Measurements from ENCODE around the gene GATA6. TPM values are rescaled to one million over a fixed set of nuclear protein-coding genes. Genes with fewer than 3 reads are reported as not detected.

GATA6 gene
- total RNA-seq, 1 experiment from 2014 or later = 3.3 TPM

GRCh38 chr18:22129778-22130177 lies 39.6 kb upstream of the GATA6 start:
- Histone ChIP-seq H3K9me2 (ENCODE audit: insufficient read depth) (no peaks in the 10 kb centered on the region), H3K9ac (ENCODE audit: low read length) (no peak overlapping the region), H3K4me3 (replicated peaks in 1 of 2; ENCODE audit: low read depth in 1 of 2, low read length in 2 of 2) (no peak overlapping the region), H3K79me2 (ENCODE audit: insufficient read depth, low read length) (no peaks in the 10 kb centered on the region), H3K36me3 (ENCODE audit: control insufficient read depth in 1 of 2, insufficient read depth in 2 of 2, low read length in 2 of 2) (no peaks in the 10 kb centered on the region), H3K9me3 (ENCODE audit: control insufficient read depth in 1 of 2, insufficient read depth in 1 of 2, low read depth in 1 of 2, low read length in 2 of 2) (no peaks in the 10 kb centered on the region), H4K20me1 (ENCODE audit: insufficient read depth) (no peaks in the 10 kb centered on the region), H3K4me2 (ENCODE audit: low read length) (no peak overlapping the region), H3K4me1 (ENCODE audit: control insufficient read depth in 1 of 2, insufficient read depth in 2 of 2, low read length in 2 of 2) (no peaks in the 10 kb centered on the region), H3K27ac (ENCODE audit: low read depth, low read length) (no peak overlapping the region), H3K27me3 (ENCODE audit: insufficient read depth, low read length) (no peaks in the 10 kb centered on the region), H2AFZ (ENCODE audit: low read depth, low read length, poor library complexity, severe bottlenecking) (no peak overlapping the region)
- BruUV-seq (replicated peaks) = no TSS peak
- RAD21 ChIA-PET (ENCODE audit: low non-redundant PET in 1 of 2, low total read pairs in 2 of 2, uncharacterized antibody in 2 of 2, unreplicated experiment in 2 of 2) = no interaction called here
- TF ChIP-seq CEBPB (IDR thresholded peaks at IDR 0.05; ENCODE audit: low read depth) = no peak
- TF ChIP-seq TCF7L2 (IDR thresholded peaks at IDR 0.05; ENCODE audit: borderline replicate concordance, extremely low read depth, insufficient read depth, insufficient read length) = no peak
- no peak for TF ChIP-seq EZH2 (IDR thresholded peaks at IDR 0.05)
- no peak for TF ChIP-seq POLR2A (IDR thresholded peaks at IDR 0.05; ENCODE audit: borderline replicate concordance, extremely low read depth, insufficient read depth, insufficient read length)
- TF ChIP-seq EGR1 (IDR thresholded peaks at IDR 0.05; ENCODE audit: low read depth) = no peak
- TF ChIP-seq ZFX (IDR thresholded peaks at IDR 0.05) = no peak
- TF ChIP-seq POLR2AphosphoS5 (IDR thresholded peaks at IDR 0.05; ENCODE audit: low read depth, low read length) = no peak
- TF ChIP-seq ZNF274 (IDR thresholded peaks at IDR 0.05; ENCODE audit: low read depth, low read length) = no peak
- intact Hi-C loops (cut with micrococcal nuclease) = no loop called here
- ATAC-seq (no peak), DNase-seq (ENCODE audit: low read depth, low spot score) (no peak)
- CTCF ChIA-PET = no interaction called here
- POLR2A ChIA-PET = no interaction called here

- H4K20me1 ChIP-seq (ENCODE audit: insufficient read depth) = no peaks in the 10 kb centered on the region
- no peak overlapping the region for H3K4me2 ChIP-seq (ENCODE audit: low read length)
- H3K4me1 ChIP-seq (ENCODE audit: control insufficient read depth in 1 of 2, insufficient read depth in 2 of 2, low read length in 2 of 2) = no peaks in the 10 kb centered on the region
- BruUV-seq (replicated peaks) = no TSS peak
- H3K79me2 ChIP-seq (ENCODE audit: insufficient read depth, low read length) = no peaks in the 10 kb centered on the region
- no peak overlapping the region for H3K9ac ChIP-seq (ENCODE audit: low read length)
- no peak overlapping the region for H2AFZ ChIP-seq (ENCODE audit: low read depth, low read length, poor library complexity, severe bottlenecking)
- no peak overlapping the region for H3K4me3 ChIP-seq (replicated peaks in 1 of 2; ENCODE audit: low read depth in 1 of 2, low read length in 2 of 2)
- ChIA-PET RAD21 (ENCODE audit: low non-redundant PET in 1 of 2, low total read pairs in 2 of 2, uncharacterized antibody in 2 of 2, unreplicated experiment in 2 of 2) (no interaction called here), POLR2A (no interaction called here), CTCF (interaction anchor here (0.7 kb wide), 1 partner anchor 88 kb away, joined by 3 read pairs; no protein-coding TSS in a partner anchor)
- no peaks in the 10 kb centered on the region for H3K9me2 ChIP-seq (ENCODE audit: insufficient read depth)
- intact Hi-C loops (cut with micrococcal nuclease) = no loop called here
- H3K9me3 ChIP-seq (ENCODE audit: control insufficient read depth in 1 of 2, insufficient read depth in 1 of 2, low read depth in 1 of 2, low read length in 2 of 2) = no peaks in the 10 kb centered on the region
- H3K27me3 ChIP-seq (ENCODE audit: insufficient read depth, low read length) = no peaks in the 10 kb centered on the region
- no peak for DNase-seq (ENCODE audit: low read depth, low spot score)
- H3K27ac ChIP-seq (ENCODE audit: low read depth, low read length) = no peak overlapping the region
- no peaks in the 10 kb centered on the region for H3K36me3 ChIP-seq (ENCODE audit: control insufficient read depth in 1 of 2, insufficient read depth in 2 of 2, low read length in 2 of 2)
- ATAC-seq = no peak
- TF ChIP-seq RAD21 (IDR thresholded peaks at IDR 0.05; ENCODE audit: low read depth) = no peak
- TF ChIP-seq EZH2 (IDR thresholded peaks at IDR 0.05) = no peak
- TF ChIP-seq YY1 (IDR thresholded peaks at IDR 0.05; ENCODE audit: extremely low read depth, insufficient replicate concordance, low read depth, low read length) = no peak
- no peak for TF ChIP-seq EZH2phosphoT487 (IDR thresholded peaks at IDR 0.05; ENCODE audit: borderline replicate concordance)
- no peak for TF ChIP-seq FOSL1 (IDR thresholded peaks at IDR 0.05; ENCODE audit: low read depth)
- TF ChIP-seq REST (IDR thresholded peaks at IDR 0.05; ENCODE audit: low read depth) = no peak
- TF ChIP-seq POLR2AphosphoS5 (IDR thresholded peaks at IDR 0.05; ENCODE audit: low read depth, low read length) = no peak
- no peak for TF ChIP-seq MAX (IDR thresholded peaks at IDR 0.05)
- no peak for TF ChIP-seq ZBTB33 (IDR thresholded peaks at IDR 0.05; ENCODE audit: extremely low read depth, insufficient replicate concordance, low read length)
- no peak for TF ChIP-seq CEBPB (IDR thresholded peaks at IDR 0.05; ENCODE audit: low read depth)
- no peak for TF ChIP-seq TCF7L2 (IDR thresholded peaks at IDR 0.05; ENCODE audit: borderline replicate concordance, extremely low read depth, insufficient read depth, insufficient read length)
Measured at GRCh38 chr18:22132258-22132657, 37.1 kb upstream of the GATA6 start.

All from HCT116 (cell line).